HFFc6 (cell line): ENCODE results near the gene RPGR. TPM values are rescaled to one million over a fixed set of nuclear protein-coding genes. Genes with fewer than 3 reads are reported as not detected.

ENCODE experiments used
- DNase-seq: peaks from one replicate; pipeline ENCODE4 v3.0.0-alpha.2; 2018
- H3K27ac Mint-ChIP-seq: 2 replicates; pipeline ENCODE4 v1.8.0; 2020; ENCODE audit warnings: mild to moderate bottlenecking, mixed read lengths
- H3K27me3 Mint-ChIP-seq: 2 replicates; pipeline ENCODE4 v1.8.0; 2021; ENCODE audit warnings: mild to moderate bottlenecking, moderate library complexity, mixed read lengths; ENCODE audit not compliant: insufficient read depth
- H3K36me3 Mint-ChIP-seq: 2 replicates; pipeline ENCODE4 v1.8.0; 2021; ENCODE audit warnings: low read depth, mixed read lengths
- H3K4me1 Mint-ChIP-seq: 2 replicates; pipeline ENCODE4 v1.8.0; 2020; ENCODE audit warnings: low read depth, mixed read lengths
- H3K4me3 Mint-ChIP-seq: 2 replicates; pipeline ENCODE4 v1.8.0; 2020; ENCODE audit warnings: mild to moderate bottlenecking, moderate library complexity, mixed read lengths
- H3K9me3 Mint-ChIP-seq: 2 replicates; pipeline ENCODE4 v1.8.0; 2020; ENCODE audit warnings: mild to moderate bottlenecking, mixed read lengths
- total RNA-seq, 6 experiments: library from RNA; stranded (reverse); fragmentation: NEBNext Ultra II Directional; extraction: Animal tissue kit (Norgen Biotek cat#: 25700); gene quantifications; 2 replicates in 1 of 6; 3 replicates in 5 of 6; pipeline ENCODE4 v1.2.3, GENCODE V29; 2021
- TF ChIP-seq, protein P1 (sequence below): fragments of 200-600 bp; sonication (generic); IDR thresholded peaks from 2 replicates; pipeline ENCODE4 v1.5.0; 2021; ENCODE audit warnings: antibody characterized with exemption, mild to moderate bottlenecking

Gene RPGR
- total RNA-seq, 6 experiments from 2014 or later: 3.0 to 5.8 (median 4.1) TPM

DNA sequence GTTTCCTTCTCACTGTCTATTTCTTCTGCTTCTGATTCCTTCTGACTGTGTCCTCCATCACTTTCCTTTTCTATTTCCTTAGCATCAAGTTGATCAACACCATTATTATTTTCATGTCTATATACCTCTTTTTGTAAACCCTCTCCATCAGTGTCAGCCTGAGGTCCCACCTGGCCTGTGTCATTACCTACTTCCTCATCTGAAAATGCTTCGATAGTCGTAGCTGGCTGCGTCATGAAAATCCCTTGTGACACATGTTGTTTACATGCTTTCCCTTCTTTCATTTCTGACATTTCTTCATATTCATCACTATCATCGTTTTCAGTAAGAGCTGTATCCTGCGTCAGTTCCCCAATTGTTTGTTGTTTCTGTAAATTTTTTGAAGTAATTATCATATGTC, 39.6 kb downstream of the RPGR start:
- no peaks in the 10 kb centered on the region for H3K27me3 Mint-ChIP-seq
- no peaks in the 10 kb centered on the region for H3K9me3 Mint-ChIP-seq
- H3K4me3 Mint-ChIP-seq: no peak overlapping the region
- H3K4me1 Mint-ChIP-seq: no peaks in the 10 kb centered on the region
- peaks cover 9% of the 10 kb centered on the region; the same call in 1 of the 2 replicates for H3K36me3 Mint-ChIP-seq
- no peak overlapping the region for H3K27ac Mint-ChIP-seq
- no peak for DNase-seq
- TF ChIP-seq, protein P1, sequence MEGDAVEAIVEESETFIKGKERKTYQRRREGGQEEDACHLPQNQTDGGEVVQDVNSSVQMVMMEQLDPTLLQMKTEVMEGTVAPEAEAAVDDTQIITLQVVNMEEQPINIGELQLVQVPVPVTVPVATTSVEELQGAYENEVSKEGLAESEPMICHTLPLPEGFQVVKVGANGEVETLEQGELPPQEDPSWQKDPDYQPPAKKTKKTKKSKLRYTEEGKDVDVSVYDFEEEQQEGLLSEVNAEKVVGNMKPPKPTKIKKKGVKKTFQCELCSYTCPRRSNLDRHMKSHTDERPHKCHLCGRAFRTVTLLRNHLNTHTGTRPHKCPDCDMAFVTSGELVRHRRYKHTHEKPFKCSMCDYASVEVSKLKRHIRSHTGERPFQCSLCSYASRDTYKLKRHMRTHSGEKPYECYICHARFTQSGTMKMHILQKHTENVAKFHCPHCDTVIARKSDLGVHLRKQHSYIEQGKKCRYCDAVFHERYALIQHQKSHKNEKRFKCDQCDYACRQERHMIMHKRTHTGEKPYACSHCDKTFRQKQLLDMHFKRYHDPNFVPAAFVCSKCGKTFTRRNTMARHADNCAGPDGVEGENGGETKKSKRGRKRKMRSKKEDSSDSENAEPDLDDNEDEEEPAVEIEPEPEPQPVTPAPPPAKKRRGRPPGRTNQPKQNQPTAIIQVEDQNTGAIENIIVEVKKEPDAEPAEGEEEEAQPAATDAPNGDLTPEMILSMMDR: no peak

DNA sequence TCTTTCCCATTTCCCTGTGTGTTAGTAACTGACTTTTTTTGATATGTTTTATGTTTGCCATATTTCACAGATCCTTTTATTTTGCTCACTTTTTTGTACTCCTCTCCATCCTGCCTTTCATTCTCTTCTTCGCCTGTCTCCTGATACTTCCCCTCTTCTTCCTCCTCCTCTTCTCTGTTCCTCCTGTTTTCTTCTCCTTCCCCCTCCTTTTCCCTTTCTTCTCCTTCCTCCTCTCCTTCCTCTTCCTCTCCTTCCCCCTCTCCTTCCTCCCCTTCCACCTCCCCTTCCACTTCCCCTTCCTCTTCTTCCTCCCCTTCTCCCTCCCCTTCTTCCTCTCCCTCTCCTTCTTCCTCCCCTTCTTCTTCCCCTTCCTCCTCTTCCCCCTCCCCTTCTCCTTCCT, 41.7 kb downstream of the RPGR start:
- Mint-ChIP-seq H3K27ac (no peak overlapping the region), H3K4me1 (no peaks in the 10 kb centered on the region), H3K36me3 (peaks cover 9% of the 10 kb centered on the region; the same call in 1 of the 2 replicates), H3K27me3 (no peaks in the 10 kb centered on the region), H3K9me3 (no peaks in the 10 kb centered on the region), H3K4me3 (no peak overlapping the region)
- TF ChIP-seq, protein P1: no peak
- no peak for DNase-seq

GRCh38 chrX:38282049-38282448, 45.3 kb downstream of the RPGR start:
- 0 out of 2 replicates have a peak, but pooled peaks cover 3% of the 10 kb centered on the region for H3K36me3 Mint-ChIP-seq
- no peak for DNase-seq
- TF ChIP-seq, protein P1: no peak
- H3K27ac Mint-ChIP-seq: no peak overlapping the region
- no peaks in the 10 kb centered on the region for H3K27me3 Mint-ChIP-seq
- H3K4me1 Mint-ChIP-seq: peaks cover 14% of the 10 kb centered on the region
- no peak overlapping the region for H3K4me3 Mint-ChIP-seq
- H3K9me3 Mint-ChIP-seq: no peaks in the 10 kb centered on the region

DNA sequence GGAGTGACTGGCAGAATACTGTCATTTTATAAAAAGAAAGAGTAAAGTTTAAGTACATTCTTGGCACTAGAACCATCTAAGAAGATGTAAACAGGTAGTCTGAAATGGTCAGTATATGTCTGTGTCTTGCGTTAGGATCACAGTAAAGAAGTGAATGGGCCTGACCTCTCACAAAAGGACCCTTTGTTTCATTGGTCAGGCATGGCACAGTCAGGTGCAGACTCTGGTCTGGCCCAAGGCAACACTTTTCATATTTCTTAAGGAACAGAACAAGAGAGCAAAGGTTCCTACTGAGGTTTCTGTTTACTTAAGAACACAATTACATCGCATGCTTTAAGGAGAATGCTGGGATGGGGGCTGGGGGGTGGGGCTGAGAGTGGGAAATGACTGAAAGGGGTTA, 48.1 kb downstream of the RPGR start:
- Mint-ChIP-seq H3K27ac (no peak overlapping the region), H3K4me3 (no peak overlapping the region)
- no peak for DNase-seq

DNA sequence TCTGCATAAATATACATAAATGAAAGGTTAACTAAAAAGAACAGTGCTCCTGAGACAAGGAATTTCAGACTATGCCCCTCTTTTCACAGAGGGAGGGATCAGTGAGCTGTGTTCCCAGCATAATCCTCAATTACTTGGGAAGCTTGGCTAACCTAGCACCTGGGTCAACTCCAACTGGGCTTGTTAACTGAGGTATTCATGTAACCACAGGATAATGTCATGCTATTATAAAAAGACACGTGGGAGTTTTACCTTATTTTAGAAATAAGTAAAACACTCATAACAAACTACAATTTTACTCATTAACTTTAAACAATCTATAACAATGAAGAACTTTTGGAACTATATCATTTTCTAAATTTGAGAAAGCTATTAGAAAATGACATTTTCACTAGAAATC, 48.6 kb downstream of the RPGR start:
- Mint-ChIP-seq H3K4me1 (peaks cover 41% of the 10 kb centered on the region), H3K27ac (no peak overlapping the region), H3K36me3 (no peaks in the 10 kb centered on the region), H3K4me3 (no peak overlapping the region), H3K27me3 (no peaks in the 10 kb centered on the region), H3K9me3 (no peaks in the 10 kb centered on the region)
- DNase-seq: no peak
- TF ChIP-seq, protein P1: no peak

More for the DNA sequence above, 48.1 kb downstream of the RPGR start:
- Mint-ChIP-seq H3K36me3 (no peaks in the 10 kb centered on the region), H3K27me3 (no peaks in the 10 kb centered on the region), H3K9me3 (no peaks in the 10 kb centered on the region), H3K4me1 (peaks cover 37% of the 10 kb centered on the region)
- TF ChIP-seq, protein P1: no peak

DNA sequence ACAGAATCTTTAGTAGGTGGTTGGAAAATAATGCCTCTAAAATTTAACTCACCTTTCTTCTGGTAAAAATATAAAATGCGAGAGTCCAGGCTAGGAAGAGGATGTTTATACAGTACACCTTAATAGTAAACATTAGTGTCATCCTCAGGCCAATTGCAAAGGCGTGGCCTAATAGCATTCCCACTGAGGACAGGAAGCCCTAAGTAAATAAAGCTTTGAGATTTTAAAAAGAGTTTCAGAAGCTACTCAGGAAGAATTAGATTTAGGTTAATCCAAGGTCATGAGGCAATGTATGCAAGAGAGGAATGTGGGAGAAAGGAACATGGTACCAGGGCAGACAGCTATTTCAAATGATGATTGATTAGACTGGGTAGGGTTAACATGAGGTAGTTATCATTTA, 49.5 kb downstream of the RPGR start:
- TF ChIP-seq, protein P1: no peak
- Mint-ChIP-seq H3K9me3 (no peaks in the 10 kb centered on the region), H3K27me3 (no peaks in the 10 kb centered on the region), H3K36me3 (no peaks in the 10 kb centered on the region), H3K27ac (no peak overlapping the region; the same call in 1 of the 2 replicates), H3K4me3 (no peak overlapping the region), H3K4me1 (peaks cover 45% of the 10 kb centered on the region)
- no peak for DNase-seq
